ENCODE data around the gene RPS15. TPM values are rescaled to one million over a fixed set of nuclear protein-coding genes. Genes with fewer than 3 reads are reported as not detected.

Gene RPS15
- total RNA-seq, 1 donor from 2014 or later, result 1,045 TPM

GRCh38 chr19:1468274-1468820 is 30.2 kb downstream of the RPS15 start:
- H3K27me3 ChIP-seq (ENCODE audit: insufficient read depth, low read length), result peaks cover 5% of the 10 kb centered on the region
- H3K36me3 ChIP-seq (ENCODE audit: insufficient read depth, low read length), result no peaks in the 10 kb centered on the region
- H3K4me3 ChIP-seq (ENCODE audit: insufficient read depth, low read depth, low read length), result no peak overlapping the region
- H3K79me2 ChIP-seq (ENCODE audit: insufficient read depth, low read length), result no peaks in the 10 kb centered on the region
- H3K27me3 Mint-ChIP-seq (ENCODE audit: low read depth, unreplicated experiment), result peaks cover 4% of the 10 kb centered on the region
- peaks cover 5% of the 10 kb centered on the region for H3K4me1 ChIP-seq (ENCODE audit: insufficient read depth, low read length)
- no peak overlapping the region for H3K27ac Mint-ChIP-seq (ENCODE audit: unreplicated experiment)
- peaks cover 3% of the 10 kb centered on the region for H3K9me3 Mint-ChIP-seq (ENCODE audit: unreplicated experiment)
- H3K27ac ChIP-seq (ENCODE audit: low read depth, low read length), result no peak overlapping the region
- H3K9ac ChIP-seq (ENCODE audit: low read length), result no peak overlapping the region
- no peaks in the 10 kb centered on the region for H3K36me3 Mint-ChIP-seq (ENCODE audit: low read depth, unreplicated experiment)
- FAIRE-seq (no peak), DNase-seq (ENCODE audit: low read depth) (no peak)
- H2AFZ ChIP-seq (ENCODE audit: low read depth, low read length), result no peak overlapping the region
- TF ChIP-seq CTCF (IDR thresholded peaks at IDR 0.05; ENCODE audit: insufficient read depth, low read depth, low read length) (no peak), EZH2 (IDR thresholded peaks at IDR 0.05; ENCODE audit: insufficient read depth, low read length) (peak; percentile 50)
- H3K4me1 Mint-ChIP-seq (ENCODE audit: low read depth, unreplicated experiment), result no peaks in the 10 kb centered on the region
- H3K4me2 ChIP-seq (ENCODE audit: low read length), result peak overlapping the region; percentile 1
- no peak overlapping the region for H3K4me3 Mint-ChIP-seq (ENCODE audit: unreplicated experiment)
- H3K9me3 ChIP-seq (ENCODE audit: insufficient read depth, low read depth, low read length), result no peaks in the 10 kb centered on the region
- H4K20me1 ChIP-seq (ENCODE audit: insufficient read depth, low read length), result peaks cover 31% of the 10 kb centered on the region

DNA sequence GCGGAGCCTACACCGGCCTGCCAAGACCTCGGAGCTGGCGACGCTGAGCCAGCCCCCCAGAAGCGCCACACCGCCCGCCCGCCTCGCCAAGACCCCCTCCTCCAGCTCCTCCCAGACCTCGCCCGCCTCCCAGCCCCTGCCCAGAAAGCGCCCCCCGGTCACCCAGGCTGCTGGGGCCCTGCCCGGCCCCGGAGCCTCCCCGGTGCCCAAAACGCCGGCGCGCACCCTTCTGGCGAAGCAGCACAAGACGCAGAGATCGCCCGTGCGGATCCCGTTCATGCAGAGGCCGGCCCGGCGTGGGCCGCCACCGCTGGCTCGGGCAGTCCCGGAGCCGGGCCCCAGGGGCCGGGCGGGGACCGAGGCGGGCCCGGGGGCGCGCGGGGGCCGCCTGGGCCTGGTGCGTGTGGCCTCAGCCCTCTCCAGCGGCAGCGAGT is 30.6 kb downstream of the RPS15 start:
- Histone ChIP-seq H3K36me3 (ENCODE audit: insufficient read depth, low read length) (no peaks in the 10 kb centered on the region), H3K27ac (ENCODE audit: low read depth, low read length) (no peak overlapping the region), H3K4me3 (ENCODE audit: insufficient read depth, low read depth, low read length) (no peak overlapping the region), H2AFZ (ENCODE audit: low read depth, low read length) (no peak overlapping the region), H3K27me3 (ENCODE audit: insufficient read depth, low read length) (peaks cover 5% of the 10 kb centered on the region), H3K9me3 (ENCODE audit: insufficient read depth, low read depth, low read length) (no peaks in the 10 kb centered on the region), H3K4me2 (ENCODE audit: low read length) (peak overlapping the region; percentile 1), H3K79me2 (ENCODE audit: insufficient read depth, low read length) (no peaks in the 10 kb centered on the region), H4K20me1 (ENCODE audit: insufficient read depth, low read length) (peaks cover 35% of the 10 kb centered on the region), H3K4me1 (ENCODE audit: insufficient read depth, low read length) (peaks cover 5% of the 10 kb centered on the region), H3K9ac (ENCODE audit: low read length) (no peak overlapping the region)
- no peak for TF ChIP-seq EZH2 (IDR thresholded peaks at IDR 0.05; ENCODE audit: insufficient read depth, low read length)
- no peak for TF ChIP-seq CTCF (IDR thresholded peaks at IDR 0.05; ENCODE audit: insufficient read depth, low read depth, low read length)
- no peaks in the 10 kb centered on the region for H3K4me1 Mint-ChIP-seq (ENCODE audit: low read depth, unreplicated experiment)
- H3K36me3 Mint-ChIP-seq (ENCODE audit: low read depth, unreplicated experiment), result no peaks in the 10 kb centered on the region
- peak overlapping the region; percentile 41 for H3K27ac Mint-ChIP-seq (ENCODE audit: unreplicated experiment)
- H3K4me3 Mint-ChIP-seq (ENCODE audit: unreplicated experiment), result no peak overlapping the region
- peaks cover 4% of the 10 kb centered on the region for H3K27me3 Mint-ChIP-seq (ENCODE audit: low read depth, unreplicated experiment)
- DNase-seq (ENCODE audit: low read depth), result no peak
- no peak for FAIRE-seq
- peaks cover 3% of the 10 kb centered on the region for H3K9me3 Mint-ChIP-seq (ENCODE audit: unreplicated experiment)

DNA sequence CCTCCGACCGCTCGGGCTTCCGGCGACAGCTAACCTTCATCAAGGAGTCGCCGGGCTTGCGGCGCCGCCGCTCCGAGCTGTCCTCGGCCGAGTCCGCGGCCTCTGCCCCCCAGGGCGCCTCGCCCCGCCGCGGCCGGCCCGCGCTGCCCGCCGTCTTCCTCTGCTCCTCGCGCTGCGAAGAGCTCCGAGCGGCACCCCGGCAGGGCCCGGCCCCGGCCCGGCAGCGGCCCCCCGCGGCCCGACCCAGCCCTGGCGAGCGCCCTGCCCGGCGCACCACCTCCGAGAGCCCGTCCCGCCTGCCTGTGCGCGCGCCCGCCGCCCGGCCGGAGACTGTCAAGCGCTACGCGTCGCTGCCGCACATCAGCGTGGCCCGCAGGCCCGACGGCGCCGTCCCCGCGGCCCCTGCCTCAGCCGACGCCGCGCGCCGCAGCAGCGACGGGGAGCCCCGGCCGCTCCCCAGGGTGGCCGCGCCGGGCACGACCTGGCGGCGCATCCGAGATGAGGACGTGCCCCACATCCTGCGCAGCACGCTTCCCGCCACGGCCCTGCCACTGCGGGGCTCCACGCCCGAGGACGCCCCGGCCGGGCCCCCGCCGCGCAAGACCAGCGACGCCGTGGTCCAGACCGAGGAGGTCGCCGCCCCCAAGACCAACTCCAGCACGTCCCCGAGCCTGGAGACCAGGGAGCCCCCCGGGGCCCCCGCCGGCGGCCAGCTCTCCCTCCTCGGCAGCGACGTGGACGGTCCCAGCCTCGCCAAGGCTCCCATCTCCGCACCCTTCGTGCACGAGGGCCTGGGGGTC is 31.3 kb downstream of the RPS15 start:
- no peak for DNase-seq (ENCODE audit: low read depth)
- TF ChIP-seq CTCF (IDR thresholded peaks at IDR 0.05; ENCODE audit: insufficient read depth, low read depth, low read length) (no peak), EZH2 (IDR thresholded peaks at IDR 0.05; ENCODE audit: insufficient read depth, low read length) (no peak)
- Mint-ChIP-seq H3K27me3 (ENCODE audit: low read depth, unreplicated experiment) (peaks cover 2% of the 10 kb centered on the region), H3K9me3 (ENCODE audit: unreplicated experiment) (peaks cover 3% of the 10 kb centered on the region), H3K27ac (ENCODE audit: unreplicated experiment) (no peak overlapping the region), H3K4me1 (ENCODE audit: low read depth, unreplicated experiment) (no peaks in the 10 kb centered on the region), H3K36me3 (ENCODE audit: low read depth, unreplicated experiment) (no peaks in the 10 kb centered on the region), H3K4me3 (ENCODE audit: unreplicated experiment) (no peak overlapping the region)
- Histone ChIP-seq H3K79me2 (ENCODE audit: insufficient read depth, low read length) (no peaks in the 10 kb centered on the region), H3K4me3 (ENCODE audit: insufficient read depth, low read depth, low read length) (no peak overlapping the region), H3K4me1 (ENCODE audit: insufficient read depth, low read length) (peaks cover 9% of the 10 kb centered on the region), H3K36me3 (ENCODE audit: insufficient read depth, low read length) (no peaks in the 10 kb centered on the region), H3K9me3 (ENCODE audit: insufficient read depth, low read depth, low read length) (no peaks in the 10 kb centered on the region), H3K27ac (ENCODE audit: low read depth, low read length) (no peak overlapping the region), H3K27me3 (ENCODE audit: insufficient read depth, low read length) (peaks cover 5% of the 10 kb centered on the region), H4K20me1 (ENCODE audit: insufficient read depth, low read length) (peaks cover 42% of the 10 kb centered on the region), H3K4me2 (ENCODE audit: low read length) (peak overlapping the region; percentile 1), H3K9ac (ENCODE audit: low read length) (no peak overlapping the region), H2AFZ (ENCODE audit: low read depth, low read length) (no peak overlapping the region)
- no peak for FAIRE-seq
